CD4-positive, alpha-beta T cell treated with Interleukin-17A for 4 hours (primary cell): ENCODE data around the gene C14orf180.
"Not testable (repeated sequence)": the region's sequence is repeated elsewhere in the genome, so short reads cannot be mapped to it uniquely, and the experiment has no call there.

Experiments
- DNase-seq: peaks from one replicate; pipeline ENCODE4 v3.0.0-alpha.2; 2020; ENCODE audit warnings: mixed read lengths

The C14orf180 gene

GRCh38 chr14:104633276-104634137 lies 53.9 kb downstream of the C14orf180 start:
- DNase-seq = no peak

DNA sequence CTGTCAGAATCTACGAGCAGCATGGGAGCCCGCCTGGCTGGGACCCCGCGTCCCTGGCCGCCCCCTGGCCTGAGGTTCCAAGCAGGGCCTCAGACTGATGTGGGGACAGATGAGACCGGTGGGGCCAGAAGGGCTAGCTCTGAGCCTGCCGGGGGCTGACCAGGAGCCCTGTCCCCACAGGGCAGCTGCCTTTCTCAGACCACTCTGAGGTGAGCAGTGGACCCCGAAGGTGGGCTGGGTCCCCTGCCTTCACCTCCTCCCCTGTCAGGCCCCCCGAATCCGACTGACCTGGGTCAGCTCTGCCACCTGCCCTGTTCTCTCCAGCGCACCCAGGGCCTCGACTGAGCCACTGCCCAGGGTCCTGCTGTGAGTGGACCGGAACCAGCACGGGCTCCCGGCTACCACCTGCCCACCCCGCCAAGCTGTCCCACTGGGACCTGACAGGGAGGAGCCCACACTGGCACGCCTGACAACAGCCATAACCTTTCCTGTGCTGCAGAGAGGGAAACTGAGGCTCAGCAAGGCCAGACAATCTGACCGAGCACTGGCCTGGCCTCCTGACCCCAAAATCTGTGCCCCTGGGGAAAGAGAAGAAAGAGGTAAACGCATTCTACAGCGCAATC lies 54.7 kb downstream of the C14orf180 start:
- DNase-seq = no peak

DNA sequence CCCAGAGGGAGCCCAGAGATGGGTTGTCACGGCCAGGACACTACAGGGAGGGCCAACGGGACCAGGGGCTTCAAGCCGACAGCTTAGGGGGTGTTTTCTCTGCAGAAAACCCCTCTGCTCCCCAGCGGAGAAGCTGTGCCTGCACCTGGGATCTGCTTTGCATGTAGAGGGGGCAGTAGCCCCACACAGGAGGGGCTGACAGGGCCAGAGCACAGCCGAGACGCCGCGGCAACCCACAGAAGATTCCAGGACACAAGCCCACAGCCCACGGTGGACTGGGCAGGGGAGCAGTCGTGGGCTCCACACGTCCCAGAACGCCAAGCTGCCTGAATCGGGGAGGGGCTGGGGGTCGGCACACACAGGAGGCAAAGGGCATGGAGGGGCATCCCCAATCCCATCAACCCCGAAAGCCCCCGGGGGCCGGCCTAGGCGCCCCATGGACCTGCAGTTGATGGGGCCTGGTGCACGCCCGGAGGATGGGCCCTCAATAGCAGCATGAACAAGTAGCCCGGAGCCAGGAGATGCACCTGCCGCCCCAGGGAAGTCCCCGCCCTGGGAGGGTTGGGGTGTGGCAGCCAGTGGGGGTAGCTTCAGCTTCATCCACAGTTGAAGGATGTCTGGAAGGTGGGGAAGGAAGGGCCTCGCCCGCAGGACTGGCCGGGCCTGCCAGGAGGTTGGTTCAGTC lies 55.5 kb downstream of the C14orf180 start:
- no peak for DNase-seq

- DNase-seq = no peak
These were observed 56.2 kb downstream of the C14orf180 start for GRCh38 chr14:104635717-104636116.

DNA sequence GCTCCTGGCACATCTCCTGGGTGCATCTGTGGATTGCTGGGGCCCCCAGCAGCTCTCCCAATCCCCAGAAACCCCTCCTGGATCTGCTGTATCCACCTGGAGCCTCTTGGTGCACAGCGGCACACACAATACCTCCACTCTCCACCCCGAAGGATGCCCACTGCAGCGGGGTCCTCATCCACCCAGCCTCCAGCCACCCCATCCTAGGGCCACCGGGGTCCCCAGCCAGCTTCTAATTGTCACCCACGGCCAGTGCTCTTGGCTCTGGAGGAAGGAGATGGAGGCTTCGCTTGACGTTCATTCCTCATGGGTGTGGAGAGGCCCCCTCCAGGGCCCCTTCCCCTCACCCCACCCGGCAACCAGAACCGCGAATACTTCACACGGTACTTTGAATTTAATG lies 56.6 kb downstream of the C14orf180 start:
- DNase-seq = no peak

GRCh38 chr14:104636846-104637545 lies 57.4 kb downstream of the C14orf180 start:
- DNase-seq = not testable (repeated sequence)

DNA sequence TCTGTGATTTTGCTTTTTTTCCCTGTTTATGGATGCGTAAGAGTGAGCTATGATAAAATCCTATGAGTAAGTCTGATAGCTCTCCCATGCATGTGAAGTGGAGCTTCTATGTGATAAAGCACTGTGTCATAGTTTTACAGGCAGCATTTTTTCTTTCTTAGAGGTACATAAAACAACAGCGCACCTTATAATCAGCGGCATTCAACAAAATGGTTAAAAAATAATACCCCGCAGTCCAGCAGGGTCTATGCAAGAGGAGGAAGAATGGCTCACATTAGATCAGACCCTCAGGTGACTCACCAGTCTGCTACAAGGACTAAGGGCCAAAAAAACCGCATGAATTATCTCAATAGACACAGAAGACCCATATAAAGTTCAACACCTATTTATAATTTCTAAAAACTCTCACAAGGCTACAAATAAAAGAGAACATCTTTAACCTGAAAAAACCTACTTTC lies 58.0 kb downstream of the C14orf180 start:
- DNase-seq = no peak

DNA sequence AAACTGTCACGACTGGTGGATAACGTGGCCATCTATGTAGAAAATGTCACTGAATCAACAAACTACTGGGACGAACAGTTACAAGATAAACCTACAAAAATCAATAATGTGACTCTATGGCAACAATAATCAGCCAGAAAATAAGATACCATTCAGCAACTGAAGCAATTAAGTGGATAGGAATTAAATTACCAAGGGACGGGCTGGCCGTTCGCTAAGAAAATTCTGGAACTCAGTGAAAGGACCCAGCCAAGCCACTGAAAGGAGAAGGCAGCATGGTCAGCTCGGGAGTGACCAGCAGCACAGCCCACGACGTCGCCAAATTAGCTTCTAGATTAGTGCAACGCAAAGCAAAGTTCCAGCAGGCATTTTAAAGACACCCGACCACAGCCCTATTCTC lies 58.6 kb downstream of the C14orf180 start:
- no peak for DNase-seq

- no peak for DNase-seq
These were observed 59.4 kb downstream of the C14orf180 start for GRCh38 chr14:104638927-104639450.

DNA sequence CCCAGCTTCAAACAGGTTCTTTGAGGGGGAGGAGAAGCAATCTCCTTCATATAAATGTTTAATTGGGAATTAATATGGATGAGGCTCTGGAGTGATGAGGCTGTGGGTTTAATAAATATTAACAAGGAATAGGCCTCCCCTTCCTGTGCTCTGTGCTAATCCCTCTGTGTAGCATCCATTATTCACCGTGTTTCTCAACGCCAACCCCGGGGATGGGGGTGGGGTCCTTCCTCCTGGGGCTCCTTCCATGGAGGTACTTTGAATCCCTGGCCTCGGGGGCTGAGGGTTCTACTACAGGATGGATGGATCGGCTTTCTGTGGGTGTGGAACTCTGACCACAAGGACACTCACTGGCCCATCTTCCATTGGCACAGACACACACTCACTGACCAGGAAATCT lies 59.9 kb downstream of the C14orf180 start:
- DNase-seq = no peak
